Suprapubic skin (tissue), 4 donors: ENCODE data around the gene DGKE. TPM values are rescaled to one million over a fixed set of nuclear protein-coding genes. Genes with fewer than 3 reads are reported as not detected.

ENCODE experiments used
- DNase-seq, 2 donors: peaks; one replicate each; pipeline ENCODE4 v3.0.0-alpha.2; 2019; ENCODE audit warnings: low spot score in 2 of 2
- H3K27ac ChIP-seq: fragments of 200-600 bp; sonication (generic); one replicate; pipeline ENCODE4 v1.5.1; 2019
- H3K27me3 ChIP-seq: fragments of 200-600 bp; sonication (generic); one replicate; pipeline ENCODE4 v1.5.1; 2019
- H3K36me3 ChIP-seq: fragments of 200-600 bp; sonication (generic); one replicate; pipeline ENCODE4 v1.5.1; 2019
- H3K4me1 ChIP-seq: fragments of 200-600 bp; sonication (generic); one replicate; pipeline ENCODE4 v1.5.1; 2019
- H3K4me3 ChIP-seq: fragments of 200-600 bp; sonication (generic); one replicate; pipeline ENCODE4 v1.5.1; 2019; ENCODE audit warnings: mild to moderate bottlenecking
- H3K9me3 ChIP-seq: fragments of 200-600 bp; sonication (generic); one replicate; pipeline ENCODE4 v1.5.1; 2019
- EP300 ChIP-seq: sonication (generic); formaldehyde crosslinking; IDR thresholded peaks from one replicate; pipeline ENCODE4 v1.6.1; 2017; ENCODE audit warnings: antibody characterized with exemption
- POLR2A ChIP-seq, 2 donors: fragments of 450-650 bp; IDR thresholded peaks; one replicate each; pipeline ENCODE4 v1.6.1; 2017; ENCODE audit warnings: antibody characterized with exemption in 2 of 2, mild to moderate bottlenecking in 2 of 2, moderate library complexity in 2 of 2
- POLR2AphosphoS5 ChIP-seq, 3 donors: sonication (generic); formaldehyde crosslinking; IDR thresholded peaks; one replicate each; pipeline ENCODE4 v1.6.1; 2017; ENCODE audit warnings: antibody characterized with exemption in 3 of 3
- WGBS: methylation state at CpG from one replicate; pipeline ENCODE4 v1.1.5; 2018; 5-methylcytosine and 5-hydroxymethylcytosine counted together
- total RNA-seq, 4 donors: library from RNA; depleted of rRNA; stranded (reverse); fragments of >200 nt; gene quantifications; one replicate each; pipeline ENCODE4 v1.1.0, GENCODE V29; 2016
- TF ChIP-seq, protein P1 (sequence below), 2 donors: fragments of 200-600 bp in 1 of 2; fragments of 450-650 bp in 1 of 2; sonication (generic) in 1 of 2; IDR thresholded peaks; one replicate each; pipeline ENCODE4 v1.5.1; 2016 to 2019; ENCODE audit warnings: antibody characterized with exemption in 2 of 2, mild to moderate bottlenecking in 1 of 2, moderate library complexity in 1 of 2

Gene DGKE
- total RNA-seq, 4 donors from 2014 or later, result 3.4 to 7.7 (median 5.9) TPM

- Histone ChIP-seq H3K27me3 (no peaks in the 10 kb centered on the region), H3K4me3 (no peak overlapping the region), H3K36me3 (no peaks in the 10 kb centered on the region), H3K9me3 (no peaks in the 10 kb centered on the region), H3K27ac (no peak overlapping the region), H3K4me1 (peaks cover 4% of the 10 kb centered on the region)
- no peak for DNase-seq
- TF ChIP-seq, protein P1, sequence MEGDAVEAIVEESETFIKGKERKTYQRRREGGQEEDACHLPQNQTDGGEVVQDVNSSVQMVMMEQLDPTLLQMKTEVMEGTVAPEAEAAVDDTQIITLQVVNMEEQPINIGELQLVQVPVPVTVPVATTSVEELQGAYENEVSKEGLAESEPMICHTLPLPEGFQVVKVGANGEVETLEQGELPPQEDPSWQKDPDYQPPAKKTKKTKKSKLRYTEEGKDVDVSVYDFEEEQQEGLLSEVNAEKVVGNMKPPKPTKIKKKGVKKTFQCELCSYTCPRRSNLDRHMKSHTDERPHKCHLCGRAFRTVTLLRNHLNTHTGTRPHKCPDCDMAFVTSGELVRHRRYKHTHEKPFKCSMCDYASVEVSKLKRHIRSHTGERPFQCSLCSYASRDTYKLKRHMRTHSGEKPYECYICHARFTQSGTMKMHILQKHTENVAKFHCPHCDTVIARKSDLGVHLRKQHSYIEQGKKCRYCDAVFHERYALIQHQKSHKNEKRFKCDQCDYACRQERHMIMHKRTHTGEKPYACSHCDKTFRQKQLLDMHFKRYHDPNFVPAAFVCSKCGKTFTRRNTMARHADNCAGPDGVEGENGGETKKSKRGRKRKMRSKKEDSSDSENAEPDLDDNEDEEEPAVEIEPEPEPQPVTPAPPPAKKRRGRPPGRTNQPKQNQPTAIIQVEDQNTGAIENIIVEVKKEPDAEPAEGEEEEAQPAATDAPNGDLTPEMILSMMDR (IDR thresholded peaks at IDR 0.05), result no peak
- TF ChIP-seq POLR2A (IDR thresholded peaks at IDR 0.05) (no peak), POLR2AphosphoS5 (IDR thresholded peaks at IDR 0.05) (no peak), EP300 (no peak)
- WGBS, result 77% methylated on average over 1 of the region's 1 CpG
These were observed 30.9 kb upstream of the DGKE start for GRCh38 chr17:56803071-56803470.

DNA sequence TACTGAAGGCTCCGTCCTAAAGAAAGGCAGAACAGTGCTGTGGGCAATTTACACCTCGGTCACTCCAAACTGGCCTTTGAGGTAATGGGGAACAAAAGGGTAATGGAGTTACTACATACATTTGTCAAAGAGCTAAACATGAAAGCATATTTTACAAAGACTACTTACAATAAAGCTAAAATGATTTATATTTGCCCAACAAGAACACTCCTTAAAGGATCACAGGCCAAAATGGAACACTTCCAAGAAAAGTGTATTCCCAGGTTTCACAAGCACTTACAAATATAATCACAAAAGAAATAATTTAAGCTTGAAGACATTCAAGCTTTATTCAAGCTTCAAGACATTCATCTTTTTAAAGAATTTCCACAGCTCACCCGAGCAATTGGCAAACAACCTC, 29.5 kb upstream of the DGKE start:
- TF ChIP-seq POLR2A (IDR thresholded peaks at IDR 0.05), result no peak
- TF ChIP-seq, protein P1 (IDR thresholded peaks at IDR 0.05), result no peak
- TF ChIP-seq EP300, result no peak
- TF ChIP-seq POLR2AphosphoS5 (IDR thresholded peaks at IDR 0.05), result no peak
- no peak for DNase-seq
- whole genome bisulfite sequencing, result 75% methylated on average over 3 of the region's 3 CpGs
- no peak overlapping the region for H3K4me3 ChIP-seq
- no peaks in the 10 kb centered on the region for H3K36me3 ChIP-seq
- H3K9me3 ChIP-seq, result no peaks in the 10 kb centered on the region
- H3K27me3 ChIP-seq, result no peaks in the 10 kb centered on the region
- H3K4me1 ChIP-seq, result peaks cover 13% of the 10 kb centered on the region
- no peak overlapping the region for H3K27ac ChIP-seq

GRCh38 chr17:56806949-56807348, 27.0 kb upstream of the DGKE start:
- Histone ChIP-seq H3K27ac (no peak overlapping the region), H3K4me3 (no peak overlapping the region)

DNA sequence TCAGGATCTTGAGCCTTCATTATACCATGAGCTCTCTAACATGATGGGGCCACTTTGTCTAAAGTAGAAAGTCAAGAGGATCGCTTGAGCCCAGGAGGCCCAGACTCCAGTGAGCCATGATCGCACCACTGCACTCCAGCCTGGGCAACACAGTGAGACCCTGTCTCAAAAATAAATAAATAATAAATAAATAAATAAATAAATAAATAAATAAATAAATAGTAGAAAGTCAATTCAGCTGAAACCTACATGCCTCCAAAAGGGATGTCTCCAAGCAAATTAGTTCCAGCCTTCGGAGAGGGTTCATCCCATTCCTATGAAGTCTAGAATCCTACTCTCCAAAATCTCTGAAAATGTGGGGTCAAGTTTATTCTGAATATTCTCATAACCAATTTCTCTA, 26.2 kb upstream of the DGKE start:
- Histone ChIP-seq H3K27ac (peak overlapping the region; percentile 79), H3K9me3 (no peaks in the 10 kb centered on the region), H3K27me3 (no peaks in the 10 kb centered on the region), H3K36me3 (no peaks in the 10 kb centered on the region), H3K4me1 (peaks cover 13% of the 10 kb centered on the region), H3K4me3 (no peak overlapping the region)
- TF ChIP-seq POLR2AphosphoS5 (IDR thresholded peaks at IDR 0.05) (no peak), POLR2A (IDR thresholded peaks at IDR 0.05) (no peak), EP300 (no peak)
- TF ChIP-seq, protein P1 (IDR thresholded peaks at IDR 0.05), result no peak
- no peak for DNase-seq
- 94% methylated on average over 3 of the region's 3 CpGs for WGBS

More at GRCh38 chr17:56806949-56807348, 27.0 kb upstream of the DGKE start:
- DNase-seq, result no peak
- Histone ChIP-seq H3K9me3 (no peaks in the 10 kb centered on the region), H3K36me3 (no peaks in the 10 kb centered on the region), H3K27me3 (no peaks in the 10 kb centered on the region), H3K4me1 (peaks cover 13% of the 10 kb centered on the region)
- TF ChIP-seq, protein P1 (IDR thresholded peaks at IDR 0.05), result no peak
- TF ChIP-seq POLR2A (IDR thresholded peaks at IDR 0.05) (no peak), POLR2AphosphoS5 (IDR thresholded peaks at IDR 0.05) (no peak), EP300 (no peak)
- WGBS, result 87% methylated on average over 4 of the region's 4 CpGs

DNA sequence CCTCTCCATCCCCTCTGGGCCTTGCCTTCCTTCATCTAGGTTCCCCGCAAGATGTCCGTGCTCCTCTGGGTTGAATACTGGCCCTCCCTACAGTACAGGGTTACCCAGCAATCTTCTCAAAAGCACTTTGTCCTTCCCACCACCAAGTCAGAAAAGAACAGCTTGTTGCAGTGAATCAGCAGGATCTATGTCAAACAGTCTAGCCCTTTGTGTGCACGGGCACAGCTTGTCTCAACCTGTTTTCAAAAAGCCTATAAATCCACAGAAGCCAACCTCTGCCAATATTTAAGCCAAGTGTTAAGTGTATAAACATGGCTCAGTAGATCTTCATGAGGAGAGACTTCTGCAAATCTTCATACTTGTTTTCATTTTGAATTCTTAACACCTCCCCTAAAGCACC, 25.4 kb upstream of the DGKE start:
- 25% methylated on average over 3 of the region's 3 CpGs for WGBS
- no peaks in the 10 kb centered on the region for H3K27me3 ChIP-seq
- no peak overlapping the region for H3K4me3 ChIP-seq
- peak overlapping the region; percentile 79 for H3K27ac ChIP-seq
- H3K4me1 ChIP-seq, result peaks cover 13% of the 10 kb centered on the region
- no peak for DNase-seq
- no peaks in the 10 kb centered on the region for H3K36me3 ChIP-seq
- H3K9me3 ChIP-seq, result no peaks in the 10 kb centered on the region
- TF ChIP-seq, protein P1 (IDR thresholded peaks at IDR 0.05), result no peak
- TF ChIP-seq POLR2A (IDR thresholded peaks at IDR 0.05) (no peak), POLR2AphosphoS5 (IDR thresholded peaks at IDR 0.05) (no peak), EP300 (no peak)
